Thyroid gland (tissue), 4 donors: ENCODE data around the gene VPS52. TPM values are rescaled to one million over a fixed set of nuclear protein-coding genes. Genes with fewer than 3 reads are reported as not detected.

Source experiments
- DNase-seq, 2 donors: peaks; one replicate each; pipeline ENCODE4 v3.0.0-alpha.2; 2019
- H3K27ac ChIP-seq, 3 donors: fragments of 200-600 bp; sonication (generic); 1 replicate in 2 of 3; 2 replicates in 1 of 3; pipeline ENCODE4 v1.5.1; 2016 to 2019; ENCODE audit warnings: mild to moderate bottlenecking in 1 of 3, moderate library complexity in 1 of 3
- H3K27me3 ChIP-seq: fragments of 200-600 bp; sonication (generic); one replicate; pipeline ENCODE4 v1.5.1; 2019
- H3K36me3 ChIP-seq, 2 donors: fragments of 200-600 bp; sonication (generic); one replicate each; pipeline ENCODE4 v1.5.1; 2016 to 2019
- H3K4me1 ChIP-seq, 2 donors: fragments of 200-600 bp; sonication (generic); one replicate each; pipeline ENCODE4 v1.5.1; 2017 to 2019
- H3K4me3 ChIP-seq, 3 donors: fragments of 200-600 bp; sonication (generic); replicated peaks in 1 of 3; 1 replicate in 2 of 3; 2 replicates in 1 of 3; pipeline ENCODE4 v1.5.1; 2016; ENCODE audit warnings: mild to moderate bottlenecking in 1 of 3
- H3K9me3 ChIP-seq: fragments of 200-600 bp; sonication (generic); one replicate; pipeline ENCODE4 v1.5.1; 2017
- POLR2A ChIP-seq, 2 donors: fragments of 450-650 bp; IDR thresholded peaks; one replicate each; pipeline ENCODE4 v1.6.1; 2017; ENCODE audit warnings: antibody characterized with exemption in 2 of 2, mild to moderate bottlenecking in 2 of 2, moderate library complexity in 1 of 2
- WGBS, 2 donors: methylation state at CpG; one replicate each; pipeline ENCODE4 v1.1.5; 2017; 5-methylcytosine and 5-hydroxymethylcytosine counted together
- intact Hi-C: fragments of 100-400 bp; cut with DNase I; formaldehyde crosslinking; loops from one replicate; pipeline ENCODE4 v1.15.1; 2023
- total RNA-seq, 4 donors: library from RNA; depleted of rRNA; stranded (reverse); fragments of >200 nt; gene quantifications; one replicate each; pipeline ENCODE4 v1.2.3, GENCODE V29; 2016
- TF ChIP-seq, protein P1 (sequence below), 6 experiments: fragments of 200-600 bp in 3 of 6; fragments of 450-650 bp in 3 of 6; sonication (generic) in 3 of 6; IDR thresholded peaks; one replicate each; pipeline ENCODE4 v1.5.1; 2016 to 2019; ENCODE audit warnings: antibody characterized with exemption in 6 of 6, mild to moderate bottlenecking in 2 of 6, inconsistent platforms in 1 of 6, moderate library complexity in 1 of 6

VPS52 gene
- total RNA-seq, 4 donors from 2014 or later, result 45.5 to 64.8 (median 54.8) TPM

DNA sequence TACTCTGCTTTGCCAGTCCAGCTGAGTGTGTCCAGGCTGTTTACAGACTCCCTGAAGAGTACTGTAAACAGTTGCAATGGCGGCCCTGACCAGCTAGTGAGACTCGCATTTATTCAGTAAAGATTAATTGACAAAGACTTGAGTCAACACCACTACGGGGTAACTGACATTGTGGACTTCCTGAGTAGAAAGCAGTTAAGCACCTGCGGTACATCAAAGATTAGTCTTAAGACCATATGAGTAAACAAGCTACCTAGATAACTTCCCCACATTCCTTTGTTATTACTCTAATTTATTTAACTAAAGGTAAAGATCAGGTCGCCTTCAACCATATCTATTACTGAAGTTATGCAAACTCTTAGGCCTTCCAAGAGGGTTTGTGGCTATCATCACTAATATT lies 12.6 kb downstream of the VPS52 start:
- TF ChIP-seq, protein P1, sequence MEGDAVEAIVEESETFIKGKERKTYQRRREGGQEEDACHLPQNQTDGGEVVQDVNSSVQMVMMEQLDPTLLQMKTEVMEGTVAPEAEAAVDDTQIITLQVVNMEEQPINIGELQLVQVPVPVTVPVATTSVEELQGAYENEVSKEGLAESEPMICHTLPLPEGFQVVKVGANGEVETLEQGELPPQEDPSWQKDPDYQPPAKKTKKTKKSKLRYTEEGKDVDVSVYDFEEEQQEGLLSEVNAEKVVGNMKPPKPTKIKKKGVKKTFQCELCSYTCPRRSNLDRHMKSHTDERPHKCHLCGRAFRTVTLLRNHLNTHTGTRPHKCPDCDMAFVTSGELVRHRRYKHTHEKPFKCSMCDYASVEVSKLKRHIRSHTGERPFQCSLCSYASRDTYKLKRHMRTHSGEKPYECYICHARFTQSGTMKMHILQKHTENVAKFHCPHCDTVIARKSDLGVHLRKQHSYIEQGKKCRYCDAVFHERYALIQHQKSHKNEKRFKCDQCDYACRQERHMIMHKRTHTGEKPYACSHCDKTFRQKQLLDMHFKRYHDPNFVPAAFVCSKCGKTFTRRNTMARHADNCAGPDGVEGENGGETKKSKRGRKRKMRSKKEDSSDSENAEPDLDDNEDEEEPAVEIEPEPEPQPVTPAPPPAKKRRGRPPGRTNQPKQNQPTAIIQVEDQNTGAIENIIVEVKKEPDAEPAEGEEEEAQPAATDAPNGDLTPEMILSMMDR (IDR thresholded peaks at IDR 0.05), result no peak
- intact Hi-C loops, result no loop called here
- no peak overlapping the region for H3K4me3 ChIP-seq
- no peaks in the 10 kb centered on the region for H3K4me1 ChIP-seq
- WGBS, 2 donors, result 89 to 93% methylated on average over 5 of the region's 5 CpGs
- no peak for DNase-seq
- no peaks in the 10 kb centered on the region for H3K9me3 ChIP-seq
- H3K27ac ChIP-seq, result no peak overlapping the region
- H3K27me3 ChIP-seq, result no peaks in the 10 kb centered on the region
- peaks cover 7 to 22% of the 10 kb centered on the region in 2 donors for H3K36me3 ChIP-seq

DNA sequence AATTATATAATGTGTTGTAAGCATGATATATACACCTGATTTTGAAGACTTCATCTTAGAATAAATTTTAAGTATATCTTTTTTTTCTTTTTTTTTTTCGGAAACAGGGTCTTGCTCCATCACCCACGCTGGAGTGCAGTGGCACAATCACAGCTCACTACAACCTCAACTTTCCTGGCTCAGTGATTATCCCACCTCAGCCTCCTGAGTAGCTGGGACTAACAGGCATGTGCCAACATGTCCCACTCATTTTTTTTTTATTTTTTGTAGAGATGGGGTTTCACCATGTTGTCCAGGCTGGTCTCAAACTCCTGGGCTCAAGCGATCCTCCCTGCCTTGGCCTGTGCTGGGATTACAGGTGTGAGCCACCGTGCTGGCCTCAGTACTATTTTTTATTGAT lies 17.1 kb downstream of the VPS52 start:
- DNase-seq, result no peak
- Histone ChIP-seq H3K27me3 (no peaks in the 10 kb centered on the region), H3K4me3 (no peak overlapping the region), H3K4me1 (peaks cover 0 to 11% of the 10 kb centered on the region in 2 donors), H3K36me3 (no peaks in the 10 kb centered on the region), H3K9me3 (no peaks in the 10 kb centered on the region), H3K27ac (no peak overlapping the region)
- WGBS, 2 donors, result 96 to 97% methylated on average over 4 of the region's 4 CpGs
- TF ChIP-seq, protein P1 (IDR thresholded peaks at IDR 0.05), result no peak
- no peak for TF ChIP-seq POLR2A (IDR thresholded peaks at IDR 0.05)
- intact Hi-C loops, result no loop called here

DNA sequence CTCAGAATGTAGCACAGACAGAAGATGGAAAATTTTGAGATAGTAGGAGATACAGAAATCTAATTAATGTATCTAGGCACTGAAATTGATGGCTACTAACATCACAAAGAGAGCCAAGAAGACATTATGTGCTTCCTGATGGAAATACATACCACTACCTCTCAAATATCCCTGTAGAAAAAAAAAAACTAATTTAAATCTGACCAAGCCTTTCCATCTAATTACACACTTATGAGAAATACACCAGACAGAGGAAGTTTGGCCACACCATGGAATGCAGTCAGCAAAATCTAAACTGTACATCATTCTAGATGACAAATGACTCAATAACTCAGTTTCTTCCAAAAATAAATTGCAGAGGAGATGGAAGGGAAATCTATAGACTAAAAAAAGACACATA lies 18.9 kb downstream of the VPS52 start:
- TF ChIP-seq, protein P1 (IDR thresholded peaks at IDR 0.05), result no peak
- no peak for TF ChIP-seq POLR2A (IDR thresholded peaks at IDR 0.05)
- H3K4me3 ChIP-seq, result no peak overlapping the region
- H3K27me3 ChIP-seq, result no peaks in the 10 kb centered on the region
- no peak overlapping the region for H3K27ac ChIP-seq
- H3K4me1 ChIP-seq, result peaks cover 10 to 16% of the 10 kb centered on the region in 2 donors
- no peak for DNase-seq
- intact Hi-C loops, result no loop called here
- no peaks in the 10 kb centered on the region for H3K36me3 ChIP-seq
- no peaks in the 10 kb centered on the region for H3K9me3 ChIP-seq

DNA sequence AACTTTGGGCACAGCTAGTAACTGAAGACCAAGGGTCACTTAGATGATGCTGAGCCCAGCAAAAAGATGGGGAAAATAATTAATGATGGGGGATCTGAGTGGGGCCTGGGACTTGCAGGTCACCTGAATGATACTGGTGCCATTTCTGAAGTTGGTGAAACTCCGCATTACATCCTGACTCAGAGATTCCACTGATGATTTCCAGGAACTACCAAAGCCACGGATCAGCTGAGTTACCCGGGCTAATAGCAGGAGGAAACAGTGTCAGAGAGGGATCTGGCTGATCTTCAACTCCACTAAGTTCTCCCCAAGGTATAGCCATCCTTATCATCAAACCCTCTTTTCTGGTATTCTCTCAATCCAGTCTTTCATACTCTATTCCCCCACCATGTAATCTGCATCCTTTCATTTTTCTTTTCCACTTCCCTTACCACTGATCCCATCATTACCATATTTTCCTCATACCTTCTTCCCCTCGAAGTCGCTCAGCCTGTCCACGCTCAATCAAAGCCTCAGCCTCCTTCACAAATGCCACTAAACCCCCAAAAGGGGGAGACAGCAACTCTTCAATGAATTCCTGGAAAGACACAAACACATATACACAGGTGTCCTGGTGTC lies 20.2 kb downstream of the VPS52 start:
- 89 to 91% methylated on average over 6 of the region's 6 CpGs for WGBS, 2 donors
- H3K4me3 ChIP-seq, result no peak overlapping the region
- no peaks in the 10 kb centered on the region for H3K36me3 ChIP-seq
- H3K27ac ChIP-seq, result no peak overlapping the region
- H3K9me3 ChIP-seq, result no peaks in the 10 kb centered on the region
- intact Hi-C loops, result no loop called here
- no peaks in the 10 kb centered on the region for H3K27me3 ChIP-seq
- H3K4me1 ChIP-seq, result peaks cover 10 to 16% of the 10 kb centered on the region in 2 donors
- DNase-seq, result no peak
- no peak for TF ChIP-seq POLR2A (IDR thresholded peaks at IDR 0.05)
- TF ChIP-seq, protein P1 (IDR thresholded peaks at IDR 0.05), result no peak

DNA sequence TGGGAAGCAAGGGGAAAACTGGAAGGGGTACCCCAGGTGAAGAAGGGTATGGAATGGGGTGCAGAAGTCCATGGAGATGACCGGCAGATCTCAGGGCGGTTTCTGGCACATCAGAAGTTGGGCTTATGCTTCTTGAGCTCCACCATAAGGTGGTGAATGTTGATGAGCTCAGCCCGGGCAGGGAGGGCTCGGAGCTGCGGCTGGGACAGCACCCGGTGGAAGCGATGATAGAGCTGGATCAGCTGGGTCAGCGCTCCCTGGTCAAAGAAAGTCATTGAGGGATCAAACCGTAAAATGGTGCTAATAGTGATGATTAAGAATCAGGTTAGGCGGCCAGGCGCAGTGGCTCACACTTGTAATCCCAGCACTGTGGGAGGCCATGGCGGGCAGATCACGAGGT lies 20.9 kb downstream of the VPS52 start:
- Histone ChIP-seq H3K4me1 (peaks cover 10 to 16% of the 10 kb centered on the region in 2 donors), H3K9me3 (no peaks in the 10 kb centered on the region), H3K4me3 (no peak overlapping the region), H3K36me3 (no peaks in the 10 kb centered on the region), H3K27ac (no peak overlapping the region), H3K27me3 (no peaks in the 10 kb centered on the region)
- no peak for DNase-seq
- no peak for TF ChIP-seq POLR2A (IDR thresholded peaks at IDR 0.05)
- TF ChIP-seq, protein P1 (IDR thresholded peaks at IDR 0.05), result no peak
- intact Hi-C loops, result no loop called here
- WGBS, 2 donors, result 97 to 98% methylated on average over 13 of the region's 13 CpGs
